GM20000 (cell line): ENCODE data around the gene HOXA6.

Experiments
- DNase-seq: peaks from one replicate; pipeline ENCODE4 v3.0.0; 2012; ENCODE audit warnings: low spot score
- CTCF ChIP-seq: IDR thresholded peaks from 2 replicates; pipeline ENCODE4 v1.5.1; 2012; ENCODE audit warnings: mild to moderate bottlenecking, control low read depth; ENCODE audit errors: extremely low read depth, missing control alignments

HOXA6 gene

GRCh38 chr7:27178366-27178765 lies 30.8 kb upstream of the HOXA6 start:
- no peak for TF ChIP-seq CTCF

GRCh38 chr7:27177795-27178320 lies 30.3 kb upstream of the HOXA6 start:
- TF ChIP-seq CTCF, result no peak
- no peak for DNase-seq

More at GRCh38 chr7:27178366-27178765, 30.8 kb upstream of the HOXA6 start:
- no peak for DNase-seq

DNA sequence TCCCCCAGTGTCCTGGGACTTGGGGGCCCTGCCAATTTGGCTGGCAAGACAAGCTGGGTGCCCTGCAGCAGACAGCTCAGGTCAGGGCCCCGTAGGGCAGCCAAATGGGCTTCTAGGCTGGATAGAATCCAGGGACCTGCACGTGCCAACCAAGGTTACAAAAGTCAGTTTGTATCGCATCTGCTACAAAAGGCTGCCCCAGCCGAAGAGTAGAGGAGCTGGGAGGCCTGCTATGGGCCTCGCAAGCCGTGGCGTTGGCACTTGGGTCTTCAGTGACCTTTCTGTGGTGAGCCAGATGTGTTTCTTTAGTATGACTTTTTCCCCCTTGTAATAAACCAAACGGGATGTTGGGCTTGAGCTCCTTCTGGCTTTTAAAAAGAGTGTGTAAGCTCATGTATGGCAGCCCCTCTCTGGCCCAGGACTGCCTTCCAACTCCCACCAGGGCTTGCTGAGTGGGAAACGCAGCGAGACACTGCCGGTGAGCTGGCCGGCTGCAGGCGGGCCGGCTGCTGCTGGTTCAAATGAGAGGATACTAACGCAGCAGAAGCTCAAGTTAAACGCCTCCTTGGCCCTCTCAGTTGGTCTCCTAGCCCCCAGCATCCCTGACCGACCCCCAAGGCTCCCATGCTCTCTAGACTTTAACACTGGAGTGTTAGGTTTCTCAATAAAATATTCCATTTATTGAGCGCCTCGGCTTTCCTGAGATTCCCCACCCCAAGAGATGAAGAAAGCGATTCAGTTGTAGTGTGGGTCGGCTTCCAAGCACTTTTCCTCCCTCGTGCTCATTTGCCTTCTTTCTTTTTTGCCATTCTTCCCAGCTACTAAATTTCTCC lies 29.6 kb upstream of the HOXA6 start:
- DNase-seq, result no peak
- no peak for TF ChIP-seq CTCF

- no peak for DNase-seq
Observed at GRCh38 chr7:27176524-27176845, 28.9 kb upstream of the HOXA6 start.

DNA sequence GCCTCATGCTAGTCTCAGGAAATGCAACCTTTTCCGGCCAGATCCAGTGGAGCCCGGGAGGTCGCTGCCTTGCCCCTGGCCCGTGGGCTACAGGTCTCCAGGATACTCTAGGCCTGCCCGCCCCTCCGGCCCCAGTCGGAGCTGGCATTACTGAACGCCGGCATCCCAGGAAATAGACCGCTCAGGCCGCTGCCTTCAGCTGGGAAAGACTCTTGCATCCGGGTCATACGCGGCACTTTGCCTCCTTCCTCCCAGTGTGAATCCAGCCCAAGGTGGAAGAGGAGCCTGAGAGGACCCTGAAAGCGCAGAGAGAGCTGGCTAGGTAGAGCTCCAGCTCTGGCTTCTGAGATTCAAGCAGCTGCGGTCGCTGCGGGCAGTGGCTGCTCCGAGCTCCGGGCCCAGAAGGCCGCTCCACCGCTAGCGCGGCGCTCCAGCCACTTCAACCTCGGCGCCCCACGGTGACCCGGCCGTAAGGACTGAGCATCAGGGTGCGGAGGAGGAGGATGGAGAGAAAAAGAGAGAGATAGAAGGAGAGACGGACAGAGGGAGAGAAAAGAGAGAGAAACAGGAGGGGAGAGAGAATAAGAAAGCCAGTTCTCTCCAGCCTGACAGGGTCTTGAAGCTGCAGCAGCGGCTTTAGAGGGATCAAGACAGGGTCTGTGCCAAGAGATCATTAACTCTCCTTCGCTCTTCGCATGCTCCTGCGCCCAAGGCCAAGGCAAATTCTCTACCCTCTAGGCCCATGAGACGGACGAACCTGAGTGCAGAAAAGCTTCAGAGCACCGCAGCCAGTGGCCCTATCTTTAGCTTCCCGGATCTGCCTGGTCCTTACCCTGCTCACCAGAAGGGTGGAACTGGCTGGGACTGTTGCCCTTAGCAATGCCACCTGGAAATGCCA lies 28.3 kb upstream of the HOXA6 start:
- no peak for DNase-seq
- TF ChIP-seq CTCF, result no peak

More at GRCh38 chr7:27176524-27176845, 28.9 kb upstream of the HOXA6 start:
- no peak for TF ChIP-seq CTCF

DNA sequence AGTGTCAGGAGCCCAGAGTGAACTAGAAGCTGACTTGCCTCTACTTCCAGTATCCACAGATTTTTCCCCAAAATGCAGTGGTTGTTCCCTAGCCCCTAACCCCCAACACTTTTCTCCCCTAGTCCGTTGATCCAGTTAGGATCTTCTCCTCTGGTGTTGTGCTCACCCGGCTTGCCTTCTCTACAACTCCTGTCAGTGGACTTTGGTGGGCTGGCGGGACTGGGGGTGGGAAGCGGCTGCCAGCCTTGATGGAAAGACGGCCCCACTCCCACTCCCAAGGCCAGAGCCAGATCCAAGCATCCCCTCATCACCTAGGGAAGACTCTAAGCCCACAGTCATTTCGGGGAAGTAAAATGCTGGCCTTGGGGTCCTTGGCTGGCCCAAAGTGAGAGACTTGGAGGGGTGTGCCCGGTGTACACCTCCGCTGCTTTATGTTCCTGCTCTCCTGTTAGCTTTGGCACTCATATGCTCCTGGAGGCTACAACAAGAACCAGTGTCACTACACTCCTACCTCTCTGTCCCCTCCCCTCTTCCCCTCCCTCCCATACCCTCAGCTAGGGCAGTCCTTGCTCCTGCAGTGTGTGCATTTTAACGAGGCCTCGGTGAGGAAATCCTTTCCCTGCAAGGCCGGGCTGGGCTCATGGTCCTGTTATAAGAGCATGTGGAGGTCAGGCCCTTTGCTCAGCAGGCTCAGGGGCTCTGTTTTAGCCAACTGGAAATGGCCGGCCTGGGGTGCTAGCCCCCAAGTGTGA lies 27.5 kb upstream of the HOXA6 start:
- no peak for DNase-seq
- TF ChIP-seq CTCF, result no peak
